ENCODE data around the gene PJA2. TPM values are rescaled to one million over a fixed set of nuclear protein-coding genes. Genes with fewer than 3 reads are reported as not detected.
"Not testable (repeated sequence)": the region's sequence is repeated elsewhere in the genome, so short reads cannot be mapped to it uniquely, and the experiment has no call there.

Gene PJA2
- total RNA-seq, 4 donors from 2014 or later = 74.5 to 120 (median 90.4) TPM

GRCh38 chr5:109416882-109417281 lies 7.1 kb upstream of the PJA2 start:
- DNase-seq (ENCODE audit: low spot score) (no peak), ATAC-seq (ENCODE audit: low FRiP score) (no peak)
- no peak for TF ChIP-seq CTCF (IDR thresholded peaks at IDR 0.05)

GRCh38 chr5:109413921-109414461 lies 4.2 kb upstream of the PJA2 start:
- ATAC-seq (ENCODE audit: low FRiP score); DNase-seq (ENCODE audit: low spot score): not testable (repeated sequence)

- no peak for DNase-seq (ENCODE audit: low spot score)
- ATAC-seq (ENCODE audit: low FRiP score) = no peak
Observed at GRCh38 chr5:109413458-109413857, 3.7 kb upstream of the PJA2 start.

GRCh38 chr5:109412981-109413402 lies 3.2 kb upstream of the PJA2 start:
- ATAC-seq (ENCODE audit: low FRiP score) (no peak), DNase-seq (ENCODE audit: low spot score) (no peak)
- no peak for TF ChIP-seq CTCF (IDR thresholded peaks at IDR 0.05)

More at GRCh38 chr5:109413458-109413857, 3.7 kb upstream of the PJA2 start:
- no peak for TF ChIP-seq CTCF (IDR thresholded peaks at IDR 0.05)

GRCh38 chr5:109411627-109412026 lies 1.9 kb upstream of the PJA2 start:
- DNase-seq (ENCODE audit: low spot score) (no peak), ATAC-seq (ENCODE audit: low FRiP score) (peak; percentile 22)
- TF ChIP-seq CTCF (IDR thresholded peaks at IDR 0.05) = no peak

GRCh38 chr5:109411149-109411514 lies 1.4 kb upstream of the PJA2 start:
- no peak for TF ChIP-seq CTCF (IDR thresholded peaks at IDR 0.05)
- DNase-seq (ENCODE audit: low spot score) = no peak

GRCh38 chr5:109410389-109411148 lies 795 bp upstream of the PJA2 start:
- ATAC-seq (ENCODE audit: low FRiP score) = peak; percentile 56
- no peak for TF ChIP-seq CTCF (IDR thresholded peaks at IDR 0.05)
- DNase-seq (ENCODE audit: low spot score) = no peak

More at GRCh38 chr5:109411149-109411514, 1.4 kb upstream of the PJA2 start:
- ATAC-seq (ENCODE audit: low FRiP score) = no peak

All from omental fat pad (tissue), 4 donors.